Hematopoietic multipotent progenitor cell (in vitro differentiated cells): ENCODE results near the gene TMEM132C. TPM values are rescaled to one million over a fixed set of nuclear protein-coding genes. Genes with fewer than 3 reads are reported as not detected.
"Not testable (repeated sequence)": the region's sequence is repeated elsewhere in the genome, so short reads cannot be mapped to it uniquely, and the experiment has no call there.

Source experiments
- DNase-seq, 3 donors: peaks; one replicate each; pipeline ENCODE4 v3.0.0-alpha.2; 2011 to 2015; ENCODE audit warnings: low read depth in 2 of 3, low spot score in 2 of 3
- total RNA-seq: library from RNA; depleted of rRNA; stranded (reverse); fragments of >200 nt; gene quantifications from one replicate; pipeline ENCODE4 v1.2.3, GENCODE V29; 2012

TMEM132C gene
- under 0.01 TPM for total RNA-seq

DNA sequence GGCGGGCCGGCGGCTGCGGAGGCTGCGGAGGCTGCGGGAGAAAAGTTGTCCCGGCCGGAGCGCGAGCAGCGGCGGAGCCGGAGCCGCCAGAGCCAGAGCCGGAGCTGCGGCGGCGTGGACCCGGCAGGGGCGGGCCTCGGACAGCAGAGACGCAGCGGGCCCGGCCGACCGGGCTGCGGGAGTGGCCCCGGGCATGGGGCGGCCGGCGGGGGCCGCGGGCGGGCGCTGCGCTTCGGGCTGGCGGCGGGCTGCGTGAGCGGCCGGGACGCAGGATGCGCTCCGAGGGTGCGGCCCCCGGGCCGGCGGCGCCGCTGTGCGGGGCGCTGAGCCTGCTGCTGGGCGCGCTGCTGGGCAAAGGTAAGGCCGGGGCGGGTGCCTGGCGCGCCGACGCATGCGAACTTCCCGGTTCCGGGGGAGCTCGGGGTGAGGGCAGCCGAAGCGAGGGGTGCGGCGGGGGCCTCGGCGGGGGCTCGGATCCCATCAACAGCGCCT, at the start of gene TMEM132C:
TMEM132C (plus strand) TSS at position 40 of the 492 bp plus-strand sequence; CDS start at position 273, 233 bp downstream.
- DNase-seq = no peak

DNA sequence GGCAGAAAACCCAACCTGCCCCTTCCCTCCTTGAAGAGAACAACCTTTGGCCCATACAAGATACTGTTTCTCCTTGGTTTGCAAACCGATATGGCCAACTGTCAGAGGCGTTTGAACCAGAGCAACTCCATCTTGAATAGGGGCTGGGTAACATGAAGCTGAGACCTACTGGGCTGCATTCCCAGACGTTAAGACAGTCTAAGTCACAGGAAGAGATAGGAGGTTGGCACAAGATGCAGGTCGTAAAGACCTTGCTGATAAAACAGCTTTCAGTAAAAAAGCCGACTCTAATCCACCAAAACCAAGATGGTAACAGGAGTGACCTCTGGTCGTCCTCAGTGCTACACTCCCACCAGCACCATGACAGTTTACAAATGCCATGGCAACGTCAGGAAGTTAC, 42.7 kb upstream of the TMEM132C start:
- DNase-seq = no peak

DNA sequence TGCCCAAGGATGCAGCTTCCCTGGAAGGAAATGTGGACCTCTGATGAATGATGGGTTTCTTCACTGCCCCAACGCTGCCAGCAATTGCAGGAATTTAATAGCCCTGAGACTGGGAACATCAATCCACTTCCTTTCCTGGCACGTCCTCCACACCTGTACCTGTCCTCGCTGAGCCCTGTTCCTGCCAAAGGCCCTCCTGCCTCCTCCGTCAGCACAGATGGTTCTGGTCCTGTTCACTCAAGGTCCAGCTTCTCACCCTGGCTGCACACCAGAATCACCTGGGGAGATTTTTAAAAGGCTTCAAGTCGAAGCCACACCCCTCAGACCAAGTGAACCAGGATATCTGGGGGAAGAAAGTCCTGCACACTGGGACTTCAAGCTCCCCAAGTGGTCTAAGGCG, 38.4 kb upstream of the TMEM132C start:
- DNase-seq = no peak

DNA sequence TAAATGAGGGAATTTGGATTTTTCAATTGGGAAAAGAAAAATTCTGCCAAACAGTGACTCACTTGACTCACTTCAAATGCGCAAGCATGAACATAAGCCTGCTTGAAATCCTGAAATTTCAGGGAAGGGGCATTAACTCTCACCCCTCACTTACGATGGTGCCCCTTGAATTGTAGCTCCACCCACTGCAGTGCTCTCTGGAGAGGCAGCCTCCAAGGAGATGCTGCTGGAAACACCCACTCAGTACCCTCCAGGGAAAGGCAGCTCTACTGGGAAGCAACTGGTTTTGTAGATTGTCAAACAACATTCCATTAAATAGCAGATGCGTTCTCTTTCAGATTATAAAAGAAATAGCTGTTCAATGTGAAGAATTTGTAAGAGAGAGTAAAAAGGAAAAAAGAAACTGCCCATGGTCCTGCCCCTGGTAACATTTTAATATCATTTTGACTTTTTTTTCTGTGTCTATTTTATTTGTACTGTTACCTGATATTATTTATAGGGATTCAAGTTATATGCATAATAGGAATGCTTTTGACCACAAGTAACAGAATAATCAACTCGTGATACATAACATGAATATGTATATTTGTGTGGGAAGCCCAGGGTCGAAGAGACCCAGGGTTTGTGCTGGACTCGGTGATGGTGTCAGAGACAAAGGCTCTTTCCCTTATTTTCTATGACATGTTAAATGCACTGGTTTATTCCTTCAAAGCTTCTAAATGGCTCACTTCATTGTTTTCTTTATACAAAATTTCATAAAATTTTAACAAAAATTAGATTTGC, 31.1 kb upstream of the TMEM132C start:
- DNase-seq = no peak

DNA sequence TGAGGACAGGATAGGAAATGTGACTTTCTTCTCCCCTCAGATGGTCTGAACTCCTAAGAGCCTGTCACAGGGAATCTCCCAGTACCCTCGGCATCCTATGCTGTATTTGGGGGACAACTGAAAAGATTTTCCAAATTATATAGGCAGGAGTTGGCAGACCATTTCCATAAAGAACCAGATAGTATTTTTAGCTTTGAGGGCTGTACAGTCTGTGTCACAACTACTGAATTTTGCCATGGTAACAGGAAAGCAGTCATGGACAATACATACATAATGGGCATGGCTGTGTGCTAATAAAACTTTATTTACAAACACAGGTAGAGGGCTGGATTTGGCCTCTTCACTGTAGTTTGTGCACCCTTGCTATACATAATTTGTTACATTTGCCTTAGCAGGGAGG, 30.4 kb upstream of the TMEM132C start:
- no peak for DNase-seq

DNA sequence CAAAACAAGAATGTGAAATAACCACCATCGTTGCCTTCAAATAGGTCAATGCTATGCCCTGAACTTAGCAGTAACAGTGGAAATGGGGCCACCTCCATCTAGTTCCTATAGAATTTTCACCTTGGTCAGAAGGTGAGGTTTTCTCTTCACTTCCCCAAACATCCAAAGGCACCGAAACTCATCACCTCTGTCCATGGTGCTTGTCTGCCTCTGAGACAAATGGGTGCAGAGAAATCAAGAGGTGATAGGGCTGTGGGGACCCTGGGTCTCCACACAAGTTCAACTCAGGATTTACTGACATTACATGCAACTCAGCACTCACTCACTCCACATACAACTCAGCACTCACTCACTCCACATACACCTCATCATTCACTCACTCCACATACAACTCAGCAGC, 26.2 kb upstream of the TMEM132C start:
- no peak for DNase-seq

DNA sequence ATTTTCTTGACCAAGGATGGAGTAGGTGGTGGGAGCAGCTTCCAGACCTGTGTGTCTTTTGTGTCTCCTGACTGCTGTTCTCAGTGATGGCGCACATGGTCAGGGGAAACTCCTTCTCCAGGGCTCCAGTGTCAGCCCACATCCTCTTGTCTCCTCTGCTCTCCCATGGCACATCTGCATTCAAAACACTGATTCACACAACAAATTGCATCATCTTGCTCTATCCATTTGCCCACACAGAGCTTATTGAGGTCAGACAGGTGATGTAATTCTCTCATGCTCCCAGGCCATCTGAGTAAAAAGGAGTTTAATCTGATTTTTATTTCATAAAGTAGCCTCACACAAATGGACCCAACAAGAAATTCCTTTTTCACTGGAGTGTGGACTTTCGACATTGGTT, 21.8 kb upstream of the TMEM132C start:
- no peak for DNase-seq

DNA sequence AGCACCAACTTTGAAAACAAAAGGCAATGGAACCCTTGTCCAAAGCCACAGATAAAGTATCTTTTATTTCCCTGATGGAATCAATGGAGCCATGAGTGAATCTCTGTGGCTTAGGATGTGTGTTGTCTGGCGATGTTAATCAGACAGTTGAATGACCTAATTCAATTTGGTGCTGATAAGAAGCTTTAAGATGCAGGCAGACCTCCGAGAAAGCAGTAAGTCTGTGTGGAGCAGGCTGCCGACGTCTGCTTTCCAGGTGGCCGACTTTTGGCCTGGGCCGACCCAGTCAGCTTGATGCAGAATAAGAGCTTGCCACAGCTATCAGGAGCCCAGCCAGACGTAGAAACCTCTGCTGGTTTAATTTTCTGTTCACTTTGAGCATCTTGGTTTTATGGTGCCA, 21.1 kb upstream of the TMEM132C start:
- DNase-seq = no peak

DNA sequence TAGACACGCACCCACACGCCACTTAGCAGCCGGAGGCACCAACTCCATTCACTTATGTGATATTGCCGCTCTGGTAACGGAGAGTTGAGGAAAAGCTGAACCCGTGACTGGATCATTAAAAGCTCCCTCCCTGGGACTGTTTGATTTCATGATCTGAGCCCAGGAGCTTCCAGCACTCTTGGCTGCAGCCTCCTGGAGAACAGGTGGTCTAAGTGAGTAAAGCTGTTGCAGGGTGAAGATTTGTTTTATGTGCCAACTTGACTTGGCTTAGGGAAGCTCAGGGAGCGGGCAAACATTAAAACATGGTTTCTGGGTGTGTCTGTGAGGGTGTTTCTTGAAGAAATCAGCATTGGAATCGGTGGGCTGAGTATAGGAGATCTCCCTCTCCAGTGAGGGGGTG, 16.9 kb upstream of the TMEM132C start:
- DNase-seq = no peak

DNA sequence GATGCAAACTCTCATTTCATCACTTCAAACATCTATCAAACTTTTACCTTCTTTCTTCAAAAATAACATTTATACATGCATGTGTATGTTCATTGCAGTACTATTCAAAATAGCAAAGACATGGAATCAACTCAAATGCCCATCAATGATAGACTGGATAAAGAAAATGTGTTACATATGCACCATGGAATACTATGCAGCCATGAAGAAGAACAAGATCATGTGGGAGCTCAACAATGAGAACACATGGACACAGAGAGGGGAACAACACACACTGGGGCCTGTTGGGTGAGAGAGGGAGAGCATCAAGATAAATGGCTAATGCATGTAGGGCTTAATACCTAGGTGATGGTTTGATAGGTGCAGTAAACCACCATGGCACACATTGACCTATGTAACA, 13.1 kb upstream of the TMEM132C start:
- not testable (repeated sequence) for DNase-seq

DNA sequence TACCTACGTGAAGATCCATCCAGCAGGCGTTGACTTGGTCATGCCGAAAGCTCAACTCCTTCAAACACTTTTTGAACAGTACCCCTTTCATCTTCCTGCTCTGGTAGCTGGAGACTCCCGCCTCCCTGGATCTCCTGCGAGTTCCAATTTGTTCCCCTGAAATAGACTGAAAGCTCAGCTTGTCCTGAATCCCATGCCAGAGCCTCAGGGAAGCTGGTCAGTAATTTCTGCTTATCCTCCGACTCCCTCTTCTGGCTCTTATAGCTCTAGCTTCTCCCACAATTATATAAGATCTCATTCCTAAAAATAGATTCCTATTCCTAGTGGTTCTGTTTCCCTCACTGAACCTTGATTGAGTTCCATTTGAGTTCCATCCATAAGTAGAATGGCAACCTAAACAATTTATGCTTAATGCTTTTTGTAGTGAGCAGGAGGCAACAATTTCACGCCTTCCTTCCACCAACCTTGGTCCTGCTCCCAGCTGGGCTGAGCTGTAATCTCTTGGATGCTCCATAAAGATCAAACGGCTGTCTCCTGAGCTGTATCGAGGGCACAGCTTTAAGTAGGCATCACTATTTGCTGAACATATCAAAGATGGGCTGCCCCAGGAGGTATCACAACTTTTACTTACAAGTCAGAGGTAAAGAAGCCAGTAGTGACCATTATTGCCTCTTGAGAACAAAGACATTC, 8.0 kb upstream of the TMEM132C start:
- DNase-seq = no peak

DNA sequence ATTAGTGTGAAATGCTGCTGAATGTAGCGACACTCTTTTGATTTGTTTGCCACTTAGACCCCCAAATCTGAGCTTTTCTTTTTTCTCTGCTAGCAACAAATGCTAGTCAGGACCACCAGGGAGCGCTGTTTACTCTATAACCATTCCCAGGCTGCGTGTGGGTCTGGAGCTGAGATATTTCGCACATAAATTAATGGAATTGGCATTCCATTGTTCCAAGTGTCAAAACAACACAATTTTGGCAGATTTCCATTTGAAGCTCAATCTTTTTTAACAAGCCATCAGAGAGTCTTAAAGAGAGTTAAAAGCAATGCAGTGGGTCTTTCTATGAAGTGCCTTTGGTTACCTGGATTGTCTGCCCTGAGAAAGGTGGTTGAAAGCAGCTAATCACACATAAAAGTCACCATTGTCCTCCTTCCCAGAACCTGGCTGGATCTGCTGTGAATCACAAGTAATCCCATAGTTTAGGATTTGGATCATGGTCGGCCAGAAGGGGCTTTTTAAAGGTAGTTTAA, 7.4 kb upstream of the TMEM132C start:
- DNase-seq = peak in 2 of 3 donors; percentile 8 to 19

DNA sequence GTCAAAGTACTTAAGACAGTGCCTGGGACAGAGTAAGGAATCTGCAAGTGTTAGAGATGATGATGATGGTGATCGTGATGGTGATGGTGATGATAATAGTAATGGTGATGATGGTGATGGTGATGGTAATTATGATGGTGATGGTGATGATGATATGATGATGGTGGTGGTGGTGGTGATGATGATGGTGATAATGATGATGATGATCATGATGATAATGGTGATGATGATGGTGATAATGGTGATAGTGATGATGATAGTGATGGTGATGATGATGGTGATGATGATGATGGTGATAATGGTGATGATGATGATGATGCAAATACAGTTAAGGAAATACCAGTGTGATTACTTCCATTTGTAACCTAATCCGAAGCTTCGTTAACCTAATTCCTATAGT, 5.2 kb upstream of the TMEM132C start:
- no peak for DNase-seq

DNA sequence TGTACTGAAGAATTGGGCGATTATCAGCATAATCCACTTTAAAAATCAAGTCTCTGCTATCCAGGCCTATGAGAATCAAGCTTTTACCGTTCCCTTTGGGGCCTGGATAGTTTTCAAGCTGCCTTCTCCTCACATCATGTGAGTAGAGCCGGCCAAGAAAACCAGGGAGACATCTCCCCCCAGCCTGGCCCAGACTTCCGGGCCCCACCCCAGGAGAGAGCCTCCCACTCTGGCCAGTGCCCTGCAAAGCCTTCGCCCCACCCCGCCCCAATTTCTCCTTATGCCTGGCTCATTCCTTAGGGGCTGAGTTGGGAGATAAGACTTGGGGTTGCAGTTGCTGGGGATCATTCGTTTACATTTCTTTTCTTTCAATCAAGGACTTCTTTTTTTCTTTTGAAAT, 1.4 kb upstream of the TMEM132C start:
- no peak for DNase-seq

DNA sequence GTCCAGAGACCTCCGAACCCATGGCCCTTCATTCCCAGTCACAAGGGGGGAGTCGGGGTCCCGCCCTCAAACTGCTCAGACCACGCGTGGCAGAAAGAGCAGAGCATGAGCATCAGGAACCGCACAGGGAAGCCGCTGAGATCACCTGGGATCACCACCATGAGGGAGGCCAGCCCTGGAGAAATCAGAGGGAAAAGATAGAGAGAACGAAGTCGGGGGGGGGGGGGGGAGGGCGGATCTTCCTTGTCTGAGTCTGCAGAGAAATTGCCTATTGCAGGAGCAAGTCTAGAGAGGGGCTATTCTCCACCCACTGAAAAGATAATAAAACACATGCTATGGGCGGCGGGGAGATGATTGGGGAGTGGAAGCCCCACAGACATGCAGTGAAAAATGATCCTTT, 884 bp upstream of the TMEM132C start:
- no peak for DNase-seq

DNA sequence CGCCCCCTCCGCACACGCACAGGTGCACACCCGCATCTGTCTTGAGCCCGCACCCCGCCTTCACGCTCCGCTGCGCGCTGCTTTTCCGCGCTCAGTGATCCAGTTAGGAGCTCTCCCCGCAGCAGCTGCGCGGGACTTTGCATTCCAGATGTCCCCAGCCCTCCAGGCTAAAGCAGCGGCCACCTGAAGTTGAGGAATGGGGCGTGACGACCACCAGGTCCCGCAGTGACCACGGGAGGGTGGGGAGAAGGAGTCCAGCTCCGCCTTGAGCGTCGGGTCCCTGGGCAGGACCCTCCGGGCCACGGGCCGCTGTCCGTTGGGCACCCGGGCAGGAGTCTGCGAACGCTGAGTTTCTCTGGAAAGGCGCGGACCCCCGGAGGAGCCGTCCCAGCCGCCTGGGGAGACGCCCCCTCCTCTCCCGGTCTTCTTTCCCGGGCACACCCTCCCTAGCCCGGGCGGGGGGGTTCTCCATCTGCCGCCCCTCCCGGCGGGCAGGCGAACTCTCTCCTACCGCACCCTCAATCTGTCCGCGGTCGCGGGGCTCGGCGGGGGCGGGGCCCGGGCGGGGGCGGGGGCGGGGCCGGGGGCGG, 334 bp upstream of the TMEM132C start:
- no peak for DNase-seq

DNA sequence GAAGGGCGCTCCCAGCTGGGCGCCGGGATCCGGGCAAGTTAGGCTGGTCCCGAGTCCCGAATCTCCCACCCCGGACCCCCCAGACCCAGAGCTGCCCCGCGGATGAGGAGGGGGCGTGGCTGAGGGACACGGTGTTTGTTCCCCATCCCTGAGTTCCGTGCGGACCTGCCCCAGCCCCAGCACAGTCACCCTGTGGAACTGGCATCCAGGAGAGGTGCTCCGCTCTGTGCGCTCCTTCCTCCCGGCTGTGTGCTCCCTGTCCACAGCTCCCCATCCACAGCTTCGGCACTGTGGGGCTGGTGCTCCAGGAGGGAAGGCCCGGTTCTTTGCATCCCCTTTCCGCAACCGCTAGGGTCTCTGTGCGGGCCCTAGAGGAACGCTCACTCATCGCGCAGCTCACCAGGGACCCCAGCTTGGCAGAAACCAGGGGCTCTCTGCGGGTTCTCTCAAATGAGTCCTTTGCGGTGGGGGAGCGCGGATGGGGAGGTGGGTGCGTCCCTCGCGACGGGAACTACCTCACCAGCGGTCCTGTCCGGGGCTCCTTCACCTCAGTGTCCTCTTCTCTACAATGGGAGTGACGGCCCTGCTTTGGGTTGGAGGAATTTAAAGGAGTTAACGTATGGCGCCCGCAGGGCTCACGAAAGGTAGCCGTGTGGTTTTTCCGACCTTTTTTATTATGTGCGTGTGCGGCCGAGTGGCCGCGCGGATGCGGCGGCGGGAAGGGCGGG, 845 bp downstream of the TMEM132C start:
- DNase-seq = no peak

DNA sequence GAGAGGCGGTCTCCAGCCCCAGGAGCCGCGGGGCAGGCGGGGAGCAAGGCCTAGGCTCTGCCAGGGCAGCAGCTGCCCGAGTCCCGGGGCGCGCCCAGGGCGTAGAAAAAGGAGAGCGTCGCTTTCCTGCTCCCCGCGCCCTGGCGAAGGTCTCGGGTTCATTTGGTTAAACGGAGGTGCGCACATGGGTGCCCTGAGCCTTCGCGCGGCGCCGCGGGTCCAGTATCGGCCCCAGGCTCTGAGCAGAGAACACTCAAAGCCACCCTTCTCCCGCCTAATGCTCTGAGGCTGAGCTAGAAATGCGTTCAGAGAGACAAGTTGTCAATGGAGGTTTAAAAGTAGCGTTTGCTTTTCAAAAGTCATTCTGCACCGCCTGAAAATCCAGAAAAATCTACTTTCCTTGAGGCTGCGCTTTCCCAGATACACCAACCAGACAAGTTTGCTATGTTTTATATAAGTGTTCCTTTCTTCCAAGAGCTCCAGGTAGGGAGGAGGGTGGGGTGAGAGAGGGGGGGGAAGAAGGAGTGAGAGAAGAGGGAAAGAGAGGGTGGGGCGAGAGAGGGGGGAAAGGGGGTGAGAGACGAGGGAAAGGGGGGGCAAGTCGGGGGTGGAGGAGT, 1.5 kb downstream of the TMEM132C start:
- no peak for DNase-seq

DNA sequence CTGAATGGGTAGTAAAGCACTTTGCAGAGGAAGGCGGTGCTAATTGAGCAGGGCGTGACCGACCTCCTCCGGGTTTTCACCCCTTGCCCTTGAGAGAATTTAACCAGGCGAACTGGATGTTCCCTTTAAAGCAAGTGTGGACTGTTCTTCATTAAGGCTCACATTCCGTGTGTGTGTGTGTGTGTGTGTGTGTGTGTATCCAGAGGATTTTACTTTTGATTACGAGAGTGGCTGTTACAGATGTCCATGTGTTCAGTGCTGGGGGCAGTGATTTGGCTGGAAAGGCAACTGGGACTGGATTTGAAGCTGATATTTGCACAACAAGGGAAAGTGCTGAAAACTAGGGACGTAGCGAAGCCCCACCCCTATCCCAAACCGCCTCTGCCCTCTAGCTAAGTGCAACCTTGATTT, 2.2 kb downstream of the TMEM132C start:
- DNase-seq = no peak

DNA sequence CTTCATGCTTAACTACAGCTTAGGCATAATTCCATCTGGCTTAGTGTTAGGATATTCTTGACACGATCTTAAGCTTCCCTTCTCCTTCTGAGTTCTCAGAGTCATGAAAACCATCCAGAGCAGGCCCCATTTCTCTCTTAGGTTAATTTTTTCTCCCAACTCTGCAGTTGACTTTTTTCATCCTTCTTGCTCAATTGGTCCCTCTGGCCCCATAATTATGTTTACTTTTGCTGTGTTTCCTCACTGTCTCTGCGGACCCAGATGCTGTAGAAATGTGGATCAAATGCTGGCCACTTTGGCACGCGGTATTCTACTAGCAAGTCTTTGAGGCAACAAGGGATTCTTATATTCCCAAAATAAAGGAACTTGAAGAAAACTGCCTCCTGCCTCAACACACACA, 9.5 kb downstream of the TMEM132C start:
- no peak for DNase-seq
